Fibroblast of skin of back (primary cell): ENCODE results near the gene OR2F1. TPM values are rescaled to one million over a fixed set of nuclear protein-coding genes. Genes with fewer than 3 reads are reported as not detected.

Experiments
- DNase-seq: peaks from one replicate; pipeline ENCODE4 v3.0.0-alpha.2; 2013
- polyA plus RNA-seq, 2 experiments: library from polyadenylated mRNA; unstranded; fragments of 120-200 nt; gene quantifications; one replicate each; pipeline ENCODE4 v1.2.1, GENCODE V29; 2013; ENCODE audit not compliant: insufficient read length in 2 of 2

Gene OR2F1, protein sequence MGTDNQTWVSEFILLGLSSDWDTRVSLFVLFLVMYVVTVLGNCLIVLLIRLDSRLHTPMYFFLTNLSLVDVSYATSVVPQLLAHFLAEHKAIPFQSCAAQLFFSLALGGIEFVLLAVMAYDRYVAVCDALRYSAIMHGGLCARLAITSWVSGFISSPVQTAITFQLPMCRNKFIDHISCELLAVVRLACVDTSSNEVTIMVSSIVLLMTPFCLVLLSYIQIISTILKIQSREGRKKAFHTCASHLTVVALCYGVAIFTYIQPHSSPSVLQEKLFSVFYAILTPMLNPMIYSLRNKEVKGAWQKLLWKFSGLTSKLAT
- not detected for polyA plus RNA-seq (2013, experiment 1 of 2; ENCODE audit: insufficient read length)
- not detected for polyA plus RNA-seq (2013, experiment 2 of 2; ENCODE audit: insufficient read length)

DNA sequence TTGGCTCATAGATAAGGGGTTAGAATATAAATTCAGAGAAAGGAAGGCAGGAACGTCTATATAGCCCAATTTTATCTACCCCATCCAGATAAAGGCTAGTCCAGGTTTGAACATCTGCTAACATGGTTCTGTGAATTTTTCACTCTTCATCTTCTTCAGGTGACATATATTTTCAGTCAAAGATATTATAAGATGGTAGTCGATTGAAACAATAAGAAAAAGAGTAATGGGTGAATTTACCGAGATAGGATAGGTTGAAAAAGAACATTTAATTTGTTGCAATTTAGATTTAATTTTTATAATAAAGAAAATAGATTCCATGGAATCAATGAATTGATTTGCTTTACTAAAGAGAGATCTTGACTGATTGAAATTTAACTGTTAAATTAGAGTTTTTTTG lies at the start of gene OR2F1:
Gene OR2F1, plus strand, starts transcription at position 301 of the 400 bp plus-strand sequence. CDS start 5,127 bp downstream, outside the sequence.
- DNase-seq, result no peak

GRCh38 chr7:143905509-143905908 lies 49.1 kb upstream of the OR2F1 start:
- no peak for DNase-seq

GRCh38 chr7:143906151-143906550 lies 48.5 kb upstream of the OR2F1 start:
- DNase-seq, result no peak

DNA sequence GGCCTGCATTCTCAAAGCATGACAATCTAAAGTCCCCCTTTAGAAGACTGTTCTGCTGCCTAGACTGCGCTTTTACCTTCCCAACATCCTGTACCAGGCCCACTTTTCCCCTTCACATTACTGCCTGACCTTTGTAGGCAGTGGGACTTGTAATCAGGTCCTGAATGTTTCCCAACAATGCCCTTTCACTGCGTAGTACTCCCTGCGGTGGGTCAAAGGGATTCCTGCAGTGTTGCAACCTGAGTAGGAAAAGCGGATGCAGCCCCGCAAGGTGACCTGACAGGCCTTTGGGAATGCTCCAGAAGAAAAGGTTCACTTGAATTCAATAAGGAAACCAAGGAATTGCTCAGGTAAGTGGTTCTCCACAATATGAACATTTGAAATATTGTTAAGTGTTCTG lies 47.7 kb upstream of the OR2F1 start:
- DNase-seq, result no peak

- DNase-seq, result no peak
Measured at GRCh38 chr7:143908120-143908519, 46.5 kb upstream of the OR2F1 start.

GRCh38 chr7:143909863-143910262 lies 44.8 kb upstream of the OR2F1 start:
- DNase-seq, result no peak

- DNase-seq, result no peak
Measured at GRCh38 chr7:143910473-143911248, 44.0 kb upstream of the OR2F1 start.

DNA sequence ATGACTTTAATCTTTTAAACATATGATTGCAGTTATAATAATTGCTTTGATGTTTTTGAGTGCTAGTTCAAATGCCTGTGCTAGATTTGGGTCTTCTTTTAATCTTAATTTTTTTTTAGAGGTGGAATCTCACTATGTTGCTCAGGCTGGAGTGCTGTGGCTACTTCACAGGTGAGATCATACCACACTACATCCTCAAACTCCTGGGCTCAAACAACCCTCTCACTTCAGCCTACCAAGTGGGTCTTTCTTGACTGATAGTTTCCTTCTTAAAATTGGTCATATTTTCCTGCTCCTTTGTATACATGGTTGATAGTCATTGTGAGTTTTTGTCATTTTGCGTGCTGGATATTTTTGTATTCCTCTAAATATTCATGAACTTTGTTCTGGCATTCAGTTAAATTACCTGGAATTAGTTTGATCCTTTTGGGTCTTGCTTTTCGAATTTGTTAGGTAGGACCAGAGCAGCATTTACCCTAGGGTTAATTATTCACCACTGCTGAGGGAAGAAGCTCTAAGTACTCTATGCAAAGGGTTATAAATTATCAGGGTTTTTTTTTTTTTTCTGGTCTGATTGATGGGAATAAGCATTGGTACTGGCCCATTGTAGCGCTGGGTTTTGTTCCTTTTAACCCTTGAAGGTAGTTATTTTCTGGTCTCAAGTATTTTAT lies 40.6 kb upstream of the OR2F1 start:
- no peak for DNase-seq

DNA sequence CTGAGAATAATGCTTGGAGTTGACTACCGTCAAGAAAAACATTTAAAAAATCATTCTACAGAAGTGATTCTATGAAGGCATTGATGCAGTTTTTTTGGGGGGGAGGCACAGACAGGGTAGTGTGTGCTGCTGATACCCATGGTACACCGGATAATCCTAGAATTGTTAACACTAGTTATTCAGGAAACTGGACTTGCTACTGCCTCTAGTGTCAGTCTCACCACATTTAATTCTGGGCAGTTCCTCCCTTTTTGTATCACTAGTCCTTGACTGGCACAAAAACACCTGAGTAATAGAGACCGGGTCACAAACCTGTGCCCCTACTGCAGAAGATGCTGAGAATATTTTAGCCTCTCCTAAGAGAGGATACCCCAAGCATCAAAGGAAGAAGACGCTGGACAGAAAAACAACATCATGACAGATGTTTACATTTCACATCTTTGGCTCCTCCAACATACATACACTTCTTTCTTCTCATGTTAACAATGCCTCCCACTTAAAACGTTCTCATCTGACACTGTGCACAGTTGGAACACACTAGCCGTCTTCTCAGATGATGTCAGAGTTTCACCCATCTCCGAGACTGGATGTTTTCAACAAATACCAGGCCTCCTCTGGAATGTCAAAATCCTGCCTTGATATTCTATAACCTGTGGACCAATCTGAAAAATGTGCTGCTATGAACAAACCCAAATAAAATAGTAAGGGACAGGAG lies 39.5 kb upstream of the OR2F1 start:
- DNase-seq, result no peak

- DNase-seq, result no peak
Measured at GRCh38 chr7:143924851-143925250, 29.8 kb upstream of the OR2F1 start.

DNA sequence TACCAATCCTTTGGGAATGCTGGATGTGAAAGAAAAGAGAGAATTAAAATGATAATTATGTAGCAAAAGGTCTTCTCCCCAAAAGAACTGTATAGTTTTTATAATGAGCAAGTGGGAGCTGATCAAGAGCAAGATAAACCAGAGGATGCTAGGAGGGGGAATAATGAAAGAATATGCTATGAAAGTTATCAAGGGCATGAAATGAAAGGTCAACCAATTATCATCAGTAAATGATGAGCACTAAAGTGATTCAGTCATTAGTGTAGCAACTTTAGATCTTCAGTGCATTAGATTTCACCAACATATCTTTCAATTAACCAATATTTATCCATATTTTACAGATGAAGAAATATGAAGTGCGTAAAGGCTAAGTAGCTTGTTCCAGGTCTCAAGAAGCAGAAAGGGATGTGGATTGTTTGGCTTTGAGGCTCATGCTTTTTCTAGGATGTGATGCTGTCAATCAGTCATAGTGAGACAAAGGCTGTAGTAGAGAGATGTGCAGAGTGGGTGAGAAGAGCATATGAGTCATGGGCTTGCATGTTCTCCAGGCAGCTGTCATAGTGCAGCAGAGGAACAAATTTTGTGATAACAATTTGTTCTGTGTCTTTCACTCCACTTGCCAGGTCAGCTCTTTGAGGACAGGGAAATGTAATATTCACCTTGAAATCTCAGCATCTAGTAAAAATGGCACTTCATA lies 25.3 kb upstream of the OR2F1 start:
- DNase-seq, result peak; percentile 23

DNA sequence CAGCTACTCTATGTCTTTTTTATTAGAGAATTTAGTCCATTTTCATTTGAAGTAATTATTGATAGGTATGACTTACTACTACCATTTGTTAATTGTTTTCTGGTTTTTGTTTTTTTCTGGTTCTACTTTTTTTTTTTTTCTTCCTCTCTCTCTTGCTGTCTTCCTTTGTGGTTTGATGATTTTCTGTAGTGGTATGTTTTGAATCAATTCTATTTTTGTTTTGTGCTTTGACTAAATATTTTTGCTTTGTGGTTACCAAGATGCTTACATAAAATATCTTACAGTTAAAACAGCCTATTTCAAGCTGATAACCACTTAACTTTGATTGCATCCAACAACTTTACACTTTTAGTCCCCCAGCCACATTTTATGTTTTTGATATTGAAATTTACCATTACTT lies 22.9 kb upstream of the OR2F1 start:
- peak; percentile 36 for DNase-seq

GRCh38 chr7:143934526-143935325 lies 19.9 kb upstream of the OR2F1 start, which contains the start of gene OR2F2:
OR2F2 (plus strand) TSS chr7:143935233; CDS start chr7:143935233, 0 bp downstream.
- peak; percentile 92 for DNase-seq

DNA sequence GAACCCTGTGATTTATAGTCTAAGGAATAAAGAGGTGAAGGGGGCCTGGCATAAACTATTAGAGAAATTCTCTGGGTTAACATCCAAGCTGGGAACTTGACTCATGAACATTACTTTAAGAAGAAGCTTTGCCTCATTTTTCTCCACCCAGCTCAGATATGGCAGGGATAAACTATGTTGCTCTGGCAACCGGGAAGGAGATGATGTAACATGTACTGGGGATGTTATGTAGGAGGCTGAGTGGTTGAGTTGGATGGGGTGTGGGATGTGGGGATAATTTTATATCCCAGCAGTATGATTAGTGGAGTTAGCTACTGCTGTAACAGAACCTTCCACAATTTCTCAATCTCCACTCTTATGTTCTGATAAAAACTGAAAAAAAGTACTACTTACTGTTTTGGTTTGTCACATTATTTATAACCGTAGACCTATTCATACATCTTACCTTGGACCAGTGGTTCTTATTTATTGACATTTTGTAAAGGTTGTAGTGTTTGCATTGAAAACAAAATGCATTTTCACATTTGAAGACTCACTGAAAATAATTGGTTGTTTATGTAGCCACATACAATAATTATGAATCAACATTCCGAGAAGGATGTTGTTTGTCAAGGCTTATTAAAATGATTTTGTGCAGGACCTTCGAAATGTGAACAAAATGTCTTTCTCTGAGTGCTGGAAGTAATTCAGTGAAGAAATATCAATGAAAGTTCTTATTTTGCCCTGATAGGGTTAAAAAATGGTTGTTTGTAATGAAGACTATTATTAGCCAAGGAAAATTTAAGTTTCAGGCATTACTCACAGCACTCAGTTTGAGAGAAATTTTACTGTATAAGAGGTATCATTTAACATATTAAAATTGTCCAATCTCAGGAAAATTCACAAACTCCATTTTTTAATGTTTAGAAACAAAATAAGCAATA lies 18.3 kb upstream of the OR2F1 start:
- peak; percentile 87 for DNase-seq

GRCh38 chr7:143938379-143939243 lies 16.0 kb upstream of the OR2F1 start:
- DNase-seq, result no peak

DNA sequence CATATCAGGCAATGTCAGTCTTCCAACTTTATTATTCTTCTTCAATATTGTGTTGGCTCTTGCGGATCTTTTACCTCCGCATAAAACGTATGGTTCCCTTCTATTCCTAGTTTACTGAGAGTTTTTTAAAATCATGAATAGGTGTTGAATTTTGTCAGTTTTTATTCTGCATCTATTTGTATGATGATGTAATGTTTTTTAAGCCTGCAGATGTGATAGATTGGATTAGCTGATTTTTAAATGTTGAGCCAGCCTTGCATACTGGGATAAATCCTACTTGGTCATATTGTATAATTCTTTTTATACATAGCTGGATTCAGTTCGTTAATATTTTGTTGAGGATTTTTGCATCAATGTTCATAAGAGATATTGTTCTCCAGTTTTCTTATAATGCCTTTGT lies 9.2 kb upstream of the OR2F1 start:
- DNase-seq, result no peak

DNA sequence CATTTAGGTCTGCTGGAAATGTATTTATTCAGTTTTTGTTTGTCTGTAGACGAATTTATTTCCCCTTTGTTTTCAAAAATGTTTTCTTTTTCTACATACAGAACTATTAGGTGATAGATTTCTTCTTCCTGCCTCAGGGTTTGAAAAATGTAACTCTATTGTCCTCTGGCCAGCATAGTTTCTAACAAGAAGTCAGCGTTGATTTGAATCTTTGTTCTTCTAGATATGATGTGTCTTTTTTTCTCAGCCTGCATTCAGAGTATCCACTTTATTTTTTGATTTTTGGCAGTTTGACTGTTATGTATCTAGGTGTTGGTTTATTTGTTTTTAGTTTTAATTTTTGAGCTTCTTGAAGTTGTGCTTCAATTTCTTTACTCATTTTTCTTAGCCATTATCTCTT lies 7.5 kb upstream of the OR2F1 start:
- DNase-seq, result no peak

DNA sequence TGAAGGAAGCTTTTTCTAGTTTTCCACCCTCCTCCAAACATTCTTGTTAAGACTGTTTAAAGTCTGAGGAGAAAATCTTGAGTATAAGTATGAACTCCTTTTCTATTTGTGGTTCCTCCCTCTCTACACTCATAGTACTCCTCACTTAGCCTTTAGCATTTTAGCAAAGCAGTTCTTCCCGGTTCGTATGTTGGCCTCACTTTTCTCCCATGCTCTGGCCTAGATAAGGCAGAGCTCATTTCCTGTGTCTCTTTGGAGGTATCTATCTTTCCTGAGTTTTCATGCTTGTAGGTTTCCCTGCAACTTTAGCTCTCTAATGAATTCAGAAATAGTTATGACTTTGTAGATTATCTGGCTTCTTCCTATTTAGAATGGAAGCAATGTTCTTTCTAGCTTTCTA lies 5.9 kb upstream of the OR2F1 start:
- no peak for DNase-seq

GRCh38 chr7:143953421-143953820 lies 1.2 kb upstream of the OR2F1 start:
- peak; percentile 44 for DNase-seq
